K562 (cell line): ENCODE data around the gene DMGDH. TPM values are rescaled to one million over a fixed set of nuclear protein-coding genes. Genes with fewer than 3 reads are reported as not detected.

Experiments used
- ATAC-seq: fragments of 200-7000 bp; cut with Tn5 transposase; 3 replicates; pipeline ENCODE4 v1.9.1; 2020; ENCODE audit warnings: moderate library complexity
- BruUV-seq: library from RNA; stranded (reverse); fragments of 400-500 nt; replicated peaks from 2 replicates; lab custom pipeline; 2021; lab: Mats Ljungman, UMichigan
- CTCF ChIA-PET: fragments of 300-600 bp; formaldehyde crosslinking; extraction: SDS; loops from one replicate; lab custom pipeline; 2021; ENCODE audit warnings: low intra/inter-chr PET ratio; lab: Yijun Ruan, JAX
- POLR2A ChIA-PET: fragments of 300-600, 350-650 bp; sonication (Branson Sonifier 250); formaldehyde crosslinking; extraction: SDS; loops from one replicate; lab custom pipeline; 2021; ENCODE audit warnings: antibody characterized with exemption, inconsistent platforms; lab: Yijun Ruan, JAX
- DNase-seq, 4 experiments: peaks; one replicate each; pipeline versions ENCODE4 v3.0.0 to v3.0.0-alpha.2; 2011 to 2018; ENCODE audit warnings: low spot score in 3 of 4, mixed read lengths in 3 of 4; ENCODE audit errors: extremely low read depth in 1 of 4
- FAIRE-seq: peaks from 2 replicates; lab custom pipeline; 2011; peaks lifted over from hg19 to GRCh38; lab: Jason Lieb, UNC
- H2AFZ ChIP-seq: 2 replicates; pipeline ENCODE4 v1.6.0; 2011; ENCODE audit warnings: low read depth, low read length, control low read depth, inconsistent platforms
- H3K27ac ChIP-seq: fragments of 200-600 bp; 3 replicates; pipeline ENCODE4 v1.8.0; 2011; ENCODE audit warnings: low read depth, mild to moderate bottlenecking, control low read depth, inconsistent platforms, low read length, moderate library complexity, mixed read lengths; ENCODE audit errors: extremely low read depth
- H3K27me3 ChIP-seq, 2 experiments: fragments of 300-600 bp in 1 of 2; 2 replicates in 1 of 2; 3 replicates in 1 of 2; pipeline versions ENCODE4 v1.6.0 to v1.8.0; 2011; ENCODE audit warnings: inconsistent platforms in 2 of 2, low read length in 2 of 2, mild to moderate bottlenecking in 1 of 2, mixed read lengths in 1 of 2, moderate library complexity in 1 of 2; ENCODE audit not compliant: control insufficient read depth in 2 of 2, insufficient read depth in 2 of 2
- H3K36me3 ChIP-seq: fragments of 300-600 bp; 3 replicates; pipeline ENCODE4 v1.8.0; 2011; ENCODE audit warnings: mild to moderate bottlenecking, low read length, inconsistent platforms; ENCODE audit not compliant: control insufficient read depth, insufficient read depth
- H3K4me1 ChIP-seq, 2 experiments: fragments of 200-600 bp in 1 of 2; replicated peaks in 1 of 2; 2 replicates in 1 of 2; 3 replicates in 1 of 2; pipeline versions ENCODE4 v1.5.1 to v1.8.0; 2011; ENCODE audit warnings: inconsistent platforms in 2 of 2, low read length in 2 of 2, mild to moderate bottlenecking in 1 of 2, mixed read lengths in 1 of 2, moderate library complexity in 1 of 2; ENCODE audit not compliant: control insufficient read depth in 2 of 2, insufficient read depth in 2 of 2
- H3K4me2 ChIP-seq: 2 replicates; pipeline ENCODE4 v1.6.1; 2011; ENCODE audit warnings: low read length, control low read depth, inconsistent platforms, mixed read lengths; ENCODE audit not compliant: insufficient read depth
- H3K4me3 ChIP-seq: fragments of 200-600 bp; sonication (generic), shearing (Covaris generic); 2 replicates; pipeline ENCODE4 v1.5.1; 2016; ENCODE audit warnings: control low read depth, inconsistent platforms
- H3K79me2 ChIP-seq: fragments of 200-600 bp; 3 replicates; pipeline ENCODE4 v1.8.0; 2011; ENCODE audit warnings: low read length, inconsistent platforms; ENCODE audit not compliant: control insufficient read depth, insufficient read depth
- H3K9ac ChIP-seq, 2 experiments: 2 replicates each; pipeline versions ENCODE4 v1.6.0 to v1.6.1; 2011; ENCODE audit warnings: low read depth in 2 of 2, low read length in 2 of 2, control low read depth in 1 of 2, inconsistent platforms in 1 of 2, mild to moderate bottlenecking in 1 of 2, mixed read lengths in 1 of 2; ENCODE audit not compliant: insufficient read depth in 1 of 2
- H3K9me1 ChIP-seq: one replicate; pipeline ENCODE4 v1.6.0; 2011; ENCODE audit warnings: inconsistent platforms, mild to moderate bottlenecking, low read length, moderate library complexity; ENCODE audit not compliant: control insufficient read depth, insufficient read depth
- H3K9me3 ChIP-seq: replicated peaks from 2 replicates; pipeline ENCODE4 v1.5.1; 2011; ENCODE audit warnings: low read depth, low read length, inconsistent platforms; ENCODE audit not compliant: control insufficient read depth, insufficient read depth
- H4K20me1 ChIP-seq: replicated peaks from 2 replicates; pipeline ENCODE4 v1.6.1; 2011; ENCODE audit warnings: low read length, inconsistent platforms, mixed read lengths; ENCODE audit not compliant: control insufficient read depth, insufficient read depth
- ARID1B ChIP-seq: fragments of 450-650 bp; IDR thresholded peaks from 2 replicates; pipeline ENCODE4 v1.6.1; 2016; ENCODE audit warnings: antibody characterized with exemption, mild to moderate bottlenecking, inconsistent platforms
- ETS1 ChIP-seq: conservative IDR thresholded peaks from 2 replicates; pipeline ENCODE4 v1.6.1; 2011; ENCODE audit warnings: low read depth, mild to moderate bottlenecking, low read length; ENCODE audit not compliant: control insufficient read depth
- ETV1 ChIP-seq: fragments of 450-650 bp; conservative IDR thresholded peaks from 2 replicates; pipeline ENCODE4 v1.6.1; 2016; ENCODE audit warnings: missing genetic modification characterization, control low read depth, low read depth, missing compliant biosample characterization
- LCOR ChIP-seq: sonication (generic); formaldehyde crosslinking; IDR thresholded peaks from 2 replicates; pipeline ENCODE4 v1.8.0; 2022; ENCODE audit warnings: mild to moderate bottlenecking, missing genetic modification reagents
- OTX1 ChIP-seq: fragments of 450-650 bp; formaldehyde crosslinking; IDR thresholded peaks from 2 replicates; pipeline ENCODE4 v1.4.0; 2022; ENCODE audit warnings: mild to moderate bottlenecking
- TFAP4 ChIP-seq: sonication (generic); formaldehyde crosslinking; IDR thresholded peaks from 2 replicates; pipeline ENCODE4 v1.8.0; 2022; ENCODE audit warnings: missing genetic modification reagents, mild to moderate bottlenecking, moderate library complexity, borderline replicate concordance
- ZFP91 ChIP-seq: sonication (generic); formaldehyde crosslinking; IDR thresholded peaks from 2 replicates; pipeline ENCODE4 v1.8.0; 2022; ENCODE audit warnings: mild to moderate bottlenecking, missing genetic modification reagents
- ZNF197 ChIP-seq: fragments of 200-800 bp; sonication (Bioruptor generic); IDR thresholded peaks from 2 replicates; pipeline ENCODE4 v1.6.1; 2016; ENCODE audit warnings: low read depth, missing genetic modification characterization, missing compliant biosample characterization
- in situ Hi-C: fragments of 300-500 bp; cut with MboI; formaldehyde crosslinking; loops from 4 replicates; pipeline ENCODE4 v1.15.0; 2018; ENCODE audit warnings: inconsistent platforms, mixed read lengths
- intact Hi-C: fragments of 100-400 bp; cut with micrococcal nuclease; formaldehyde crosslinking; loops from 2 replicates; pipeline ENCODE4 v1.14.2; 2022
- polyA plus RNA-seq, 8 experiments: library from polyadenylated mRNA; depleted of rRNA in 4 of 8; stranded (reverse) in 5 of 8; unstranded in 3 of 8; fragments of >200 nt; fragmentation: Nextera tagmentation in 2 of 8; fragmentation: Illumina TruSeq in 1 of 8; extraction: Ambion mirVana in 2 of 8; extraction: Trizol in 1 of 8; gene quantifications; 2 replicates each; pipeline versions ENCODE4 v1.2.1 to v1.2.3, GENCODE V29; 2011 to 2014; ENCODE audit warnings: inconsistent platforms in 1 of 8, missing spikeins in 1 of 8
- total RNA-seq, 7 experiments: library from RNA; depleted of rRNA in 6 of 7; stranded (reverse); fragments of >200 nt in 6 of 7; fragmentation: Illumina TruSeq in 2 of 7; extraction: Trizol in 2 of 7; gene quantifications; 2 replicates each; pipeline versions ENCODE4 v1.2.1 to v1.2.3, GENCODE V29; 2011 to 2021; ENCODE audit warnings: low replicate concordance in 1 of 7

DMGDH gene
- total and polyA plus RNA-seq, 9 of the 15 experiments (the other 6 are each of a cell fraction or from before 2014, with no cell fraction given) = 0.13 to 0.58 TPM; not detected in 7

- Histone ChIP-seq H3K79me2 (no peaks in the 10 kb centered on the region), H3K9ac (no peak overlapping the region), H3K36me3 (no peaks in the 10 kb centered on the region), H3K9me1 (no peaks in the 10 kb centered on the region), H2AFZ (no peak overlapping the region)
- no peak for DNase-seq
- POLR2A ChIA-PET = interaction anchor here (0.8 kb wide), 1 partner anchor 17 kb away, joined by 3 read pairs; no protein-coding TSS in a partner anchor
- TF ChIP-seq ZFP91 (CRISPR knock-in tag) (no peak), ARID1B (no peak), ETV1 (no peak), LCOR (CRISPR knock-in tag) (no peak), ETS1 (no peak), ZNF197 (CRISPR knock-in tag) (no peak), OTX1 (no peak), TFAP4 (no peak)
- TF ChIP-seq, all 486 proteins: peak for 0
- ATAC-seq (no peak), FAIRE-seq (no peak)
- Histone ChIP-seq H3K4me2 (no peak overlapping the region), H3K27me3 (peaks cover 10 to 17% of the 10 kb centered on the region in 2 experiments; a peak in 4 of 5 replicates), H4K20me1 (no peaks in the 10 kb centered on the region), H3K9me3 (no peaks in the 10 kb centered on the region), H3K4me1 (no peaks in the 10 kb centered on the region), H3K4me3 (no peak overlapping the region), H3K27ac (no peak overlapping the region)
- BruUV-seq = no TSS peak
- intact Hi-C loops (no loop called here), in situ Hi-C loops (loop anchor here (25.0 kb wide), 1 partner anchor 1311 kb away; the partner anchor contains the start of gene SPZ1)
- CTCF ChIA-PET = no interaction called here
Observed at GRCh38 chr5:79001471-79001870, 68.0 kb downstream of the DMGDH start.
